ENCODE results near the gene BCL11A. TPM values are rescaled to one million over a fixed set of nuclear protein-coding genes. Genes with fewer than 3 reads are reported as not detected.

The BCL11A gene
- total RNA-seq, 4 donors from 2014 or later, result 0.16 to 2.0 (median 0.41) TPM

- TF ChIP-seq CTCF (IDR thresholded peaks at IDR 0.05; ENCODE audit: low read depth), result no peak
These were observed 126.6 kb downstream of the BCL11A start for GRCh38 chr2:60426880-60427279.

DNA sequence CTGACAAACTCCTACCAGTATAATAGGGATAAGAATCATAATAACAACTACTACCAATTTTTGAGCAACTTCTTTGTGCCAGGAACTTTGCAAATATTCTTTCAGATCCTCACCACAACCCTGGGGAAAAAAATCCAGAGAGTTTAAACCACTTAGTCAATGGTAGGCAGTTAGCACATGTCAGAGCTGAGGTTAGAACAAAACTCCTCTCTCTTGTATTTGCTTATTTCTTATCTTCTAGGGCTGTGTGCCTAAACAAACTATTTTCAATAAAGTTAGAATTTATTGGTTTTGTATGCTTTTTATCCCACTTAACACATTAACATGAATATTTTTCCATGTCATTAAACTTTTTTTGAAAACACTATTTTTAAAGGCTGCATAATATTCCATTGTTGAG, 127.1 kb downstream of the BCL11A start:
- TF ChIP-seq CTCF (IDR thresholded peaks at IDR 0.05; ENCODE audit: low read depth), result no peak

- TF ChIP-seq CTCF (IDR thresholded peaks at IDR 0.05; ENCODE audit: low read depth), result no peak
These were observed 129.2 kb downstream of the BCL11A start for GRCh38 chr2:60424233-60424632.

- no peak for TF ChIP-seq CTCF (IDR thresholded peaks at IDR 0.05; ENCODE audit: low read depth)
These were observed 129.9 kb downstream of the BCL11A start for GRCh38 chr2:60423505-60423904.

- TF ChIP-seq CTCF (IDR thresholded peaks at IDR 0.05; ENCODE audit: low read depth), result no peak
These were observed 130.5 kb downstream of the BCL11A start for GRCh38 chr2:60422826-60423483.

GRCh38 chr2:60416221-60417008, 137.0 kb downstream of the BCL11A start:
- TF ChIP-seq CTCF (IDR thresholded peaks at IDR 0.05; ENCODE audit: low read depth), result no peak

DNA sequence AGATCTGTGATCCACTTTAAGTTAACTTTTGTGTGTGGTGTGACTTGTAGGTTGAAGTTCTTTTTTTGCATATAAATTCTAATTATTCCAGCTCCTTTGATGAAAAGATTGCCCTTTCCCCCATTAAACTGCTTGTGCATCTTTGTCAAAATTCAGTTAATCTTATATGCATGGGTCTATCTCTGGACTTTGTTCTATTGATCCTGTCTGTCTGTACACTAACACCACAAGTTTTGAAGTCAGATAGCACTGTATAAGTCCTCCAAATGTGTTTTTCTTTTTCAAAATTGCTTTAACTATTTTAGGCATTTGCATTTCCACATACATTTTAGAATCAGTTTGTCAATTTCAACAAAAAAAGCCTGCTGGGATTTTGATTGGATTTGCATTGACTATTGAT, 137.6 kb downstream of the BCL11A start:
- TF ChIP-seq CTCF (IDR thresholded peaks at IDR 0.05; ENCODE audit: low read depth), result no peak
